SK-N-SH (cell line): Measurements from ENCODE around the gene ACAP2. TPM values are rescaled to one million over a fixed set of nuclear protein-coding genes. Genes with fewer than 3 reads are reported as not detected.

Experiments used
- CTCF ChIA-PET: fragments of 300-600, 350-600 bp; formaldehyde crosslinking; extraction: SDS; loops from one replicate; lab custom pipeline; 2021; lab: Yijun Ruan, JAX
- POLR2A ChIA-PET: fragments of 350-600 bp; sonication (Branson Sonifier 250); formaldehyde crosslinking; extraction: SDS; loops from one replicate; lab custom pipeline; 2020; ENCODE audit warnings: antibody characterized with exemption, inconsistent platforms; lab: Yijun Ruan, JAX
- DNase-seq: peaks from one replicate; pipeline ENCODE4 v3.0.0; 2012
- H2AFZ ChIP-seq: fragments of 200-600 bp; sonication (generic); 2 replicates; pipeline ENCODE4 v1.8.1; 2016; ENCODE audit warnings: antibody characterized with exemption, mild to moderate bottlenecking, low read depth
- H3F3A ChIP-seq: fragments of 200-600 bp; sonication (generic); replicated peaks from 2 replicates; pipeline ENCODE3; 2016; ENCODE audit warnings: antibody characterized with exemption, mild to moderate bottlenecking; ENCODE audit not compliant: insufficient read depth
- H3K27ac ChIP-seq, 2 experiments: fragments of 200-500 bp in 1 of 2; fragments of 200-600 bp in 1 of 2; sonication (Bioruptor generic) in 1 of 2; sonication (generic), shearing (Covaris generic) in 1 of 2; 2 replicates each; pipeline versions ENCODE4 v1.5.1 to v1.6.1; 2014 to 2016; ENCODE audit warnings: low read depth in 2 of 2, inconsistent platforms in 1 of 2, low read length in 1 of 2, mild to moderate bottlenecking in 1 of 2, mixed read lengths in 1 of 2
- H3K27me3 ChIP-seq: fragments of 200-600 bp; sonication (generic), shearing (Covaris generic); 2 replicates; pipeline ENCODE4 v1.6.1; 2016; ENCODE audit warnings: mixed run types; ENCODE audit not compliant: insufficient read depth
- H3K36me3 ChIP-seq, 2 experiments: fragments of 200-500 bp in 1 of 2; fragments of 200-600 bp in 1 of 2; sonication (Bioruptor generic) in 1 of 2; sonication (generic) in 1 of 2; replicated peaks in 1 of 2; 2 replicates each; pipeline versions ENCODE3 to v1.5.1; 2014 to 2016; ENCODE audit warnings: low read length in 1 of 2, mild to moderate bottlenecking in 1 of 2; ENCODE audit not compliant: insufficient read depth in 2 of 2, control insufficient read depth in 1 of 2
- H3K4me1 ChIP-seq, 2 experiments: fragments of 200-500 bp in 1 of 2; fragments of 200-600 bp in 1 of 2; sonication (Bioruptor generic) in 1 of 2; sonication (generic), shearing (Covaris generic) in 1 of 2; 2 replicates each; pipeline versions ENCODE4 v1.5.1 to v1.6.1; 2014 to 2016; ENCODE audit warnings: low read depth in 1 of 2, low read length in 1 of 2, mixed run types in 1 of 2; ENCODE audit not compliant: insufficient read depth in 2 of 2, control insufficient read depth in 1 of 2
- H3K4me2 ChIP-seq: fragments of 200-600 bp; sonication (generic), shearing (Covaris generic); 2 replicates; pipeline ENCODE4 v1.6.1; 2017; ENCODE audit warnings: mixed run types
- H3K4me3 ChIP-seq, 2 experiments: fragments of 200-500 bp in 1 of 2; fragments of 200-600 bp in 1 of 2; sonication (Bioruptor generic) in 1 of 2; sonication (generic), shearing (Covaris generic) in 1 of 2; 2 replicates each; pipeline versions ENCODE4 v1.5.1 to v1.8.1; 2014 to 2016; ENCODE audit warnings: low read depth in 2 of 2, inconsistent platforms in 1 of 2, low read length in 1 of 2, mild to moderate bottlenecking in 1 of 2, mixed read lengths in 1 of 2, moderate library complexity in 1 of 2
- H3K79me2 ChIP-seq: fragments of 200-600 bp; sonication (generic); 2 replicates; pipeline ENCODE4 v1.8.1; 2017; ENCODE audit warnings: mild to moderate bottlenecking; ENCODE audit not compliant: insufficient read depth
- H3K9ac ChIP-seq: fragments of 200-600 bp; sonication (generic); 2 replicates; pipeline ENCODE4 v1.6.1; 2017; ENCODE audit warnings: mixed run types
- H3K9me2 ChIP-seq: fragments of 200-600 bp; sonication (generic); 2 replicates; pipeline ENCODE4 v1.6.1; 2017; ENCODE audit warnings: mixed run types
- H3K9me3 ChIP-seq: fragments of 200-600 bp; sonication (generic); 2 replicates; pipeline ENCODE4 v1.6.1; 2017; ENCODE audit warnings: mixed run types, mild to moderate bottlenecking, moderate library complexity
- H4K20me1 ChIP-seq: fragments of 200-600 bp; sonication (generic); 2 replicates; pipeline ENCODE4 v1.6.1; 2017; ENCODE audit warnings: mild to moderate bottlenecking, mixed run types; ENCODE audit not compliant: insufficient read depth
- FOXJ3 ChIP-seq: sonication (generic); formaldehyde crosslinking; IDR thresholded peaks from 2 replicates; pipeline ENCODE4 v1.5.1; 2020; ENCODE audit warnings: mild to moderate bottlenecking, missing genetic modification reagents
- IRF3 ChIP-seq: fragments of 150-350 bp; IDR thresholded peaks from 2 replicates; pipeline ENCODE4 v1.6.1; 2016; ENCODE audit warnings: mild to moderate bottlenecking, low read depth, low read length
- MEF2A ChIP-seq: IDR thresholded peaks from 2 replicates; pipeline ENCODE4 v1.4.0; 2012; ENCODE audit warnings: low read depth, borderline replicate concordance
- MXI1 ChIP-seq: IDR thresholded peaks from 2 replicates; pipeline ENCODE4 v1.6.1; 2012; ENCODE audit warnings: mild to moderate bottlenecking, low read depth, low read length, improper control_type of control experiment
- RCOR1 ChIP-seq: fragments of 150-350 bp; IDR thresholded peaks from 2 replicates; pipeline ENCODE4 v1.6.1; 2017; ENCODE audit warnings: antibody characterized with exemption, low read length
- REST ChIP-seq: IDR thresholded peaks from 2 replicates; pipeline ENCODE4 v1.6.1; 2012; ENCODE audit warnings: mild to moderate bottlenecking, low read depth, low read length, moderate library complexity
- RFX5 ChIP-seq: IDR thresholded peaks from 2 replicates; pipeline ENCODE4 v1.6.1; 2012; ENCODE audit warnings: mild to moderate bottlenecking, improper control_type of control experiment, low read length
- RXRA ChIP-seq: IDR thresholded peaks from 2 replicates; pipeline ENCODE4 v1.4.0; 2012; ENCODE audit warnings: low read depth, mild to moderate bottlenecking, borderline replicate concordance
- SMC3 ChIP-seq: IDR thresholded peaks from 2 replicates; pipeline ENCODE4 v1.6.1; 2012; ENCODE audit warnings: low read depth, low read length, improper control_type of control experiment
- whole genome bisulfite sequencing: methylation state at CpG from one replicate; pipeline ENCODE4 v1.1.6; 2017; ENCODE audit warnings: low lambda C conversion rate; 5-methylcytosine and 5-hydroxymethylcytosine counted together
- polyA plus RNA-seq, 3 experiments: library from polyadenylated mRNA; depleted of rRNA; stranded (reverse); fragments of >200 nt; gene quantifications; 2 replicates each; pipeline ENCODE4 v1.2.3, GENCODE V29; 2012
- TF ChIP-seq, protein P1 (sequence below): IDR thresholded peaks from 2 replicates; pipeline ENCODE4 v1.4.0; 2012; ENCODE audit warnings: low read depth, borderline replicate concordance
- TF ChIP-seq, protein P2 (sequence below): fragments of 150-350 bp; IDR thresholded peaks from 2 replicates; pipeline ENCODE4 v1.6.1; 2017; ENCODE audit warnings: antibody characterized with exemption, low read length, low read depth, borderline replicate concordance

ACAP2 gene
- polyA plus RNA-seq, 1 of the 3 experiments (the other 2 are of a cell fraction): 6.8 TPM

DNA sequence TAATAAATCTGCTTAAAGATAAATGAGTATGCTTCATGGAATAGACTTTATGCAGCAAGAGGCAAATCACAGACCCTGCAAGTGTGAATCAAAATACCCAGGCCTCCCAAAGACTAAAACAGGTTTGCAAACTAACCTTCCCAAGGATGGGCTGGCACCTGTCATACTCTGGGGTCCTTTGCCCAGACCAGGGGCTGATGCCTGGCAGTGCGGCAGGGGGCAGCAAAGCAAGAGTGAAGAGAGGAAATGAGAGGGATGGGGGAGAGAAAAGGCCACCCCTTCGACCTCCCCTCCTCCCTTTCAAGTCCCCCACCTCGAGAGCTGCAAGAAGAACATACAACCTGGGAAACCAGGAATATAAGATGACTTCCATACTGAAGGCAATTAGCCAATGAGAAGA, 203.7 kb downstream of the ACAP2 start:
- Histone ChIP-seq H3K9me3 (no peaks in the 10 kb centered on the region), H3K36me3 (no peaks in the 10 kb centered on the region), H3F3A (no peaks in the 10 kb centered on the region), H4K20me1 (no peaks in the 10 kb centered on the region), H3K9me2 (no peaks in the 10 kb centered on the region), H3K79me2 (peaks cover 28% of the 10 kb centered on the region; the same call in 1 of the 2 replicates), H3K4me2 (no peak overlapping the region), H3K27me3 (no peaks in the 10 kb centered on the region), H3K27ac (no peak overlapping the region), H2AFZ (no peak overlapping the region), H3K9ac (no peak overlapping the region), H3K4me1 (peaks cover 0 to 41% of the 10 kb centered on the region in 2 experiments; a peak in 2 of 4 replicates), H3K4me3 (no peak overlapping the region)
- no peak for DNase-seq
- ChIA-PET CTCF (interaction anchor here (1.3 to 3.6 kb wide), 2 partner anchors 11 to 568 kb away, joined by 3 to 16 read pairs; no protein-coding TSS in a partner anchor), POLR2A (no interaction called here)
- WGBS: 90% methylated on average over 3 of the region's 3 CpGs
- TF ChIP-seq MXI1: no peak

DNA sequence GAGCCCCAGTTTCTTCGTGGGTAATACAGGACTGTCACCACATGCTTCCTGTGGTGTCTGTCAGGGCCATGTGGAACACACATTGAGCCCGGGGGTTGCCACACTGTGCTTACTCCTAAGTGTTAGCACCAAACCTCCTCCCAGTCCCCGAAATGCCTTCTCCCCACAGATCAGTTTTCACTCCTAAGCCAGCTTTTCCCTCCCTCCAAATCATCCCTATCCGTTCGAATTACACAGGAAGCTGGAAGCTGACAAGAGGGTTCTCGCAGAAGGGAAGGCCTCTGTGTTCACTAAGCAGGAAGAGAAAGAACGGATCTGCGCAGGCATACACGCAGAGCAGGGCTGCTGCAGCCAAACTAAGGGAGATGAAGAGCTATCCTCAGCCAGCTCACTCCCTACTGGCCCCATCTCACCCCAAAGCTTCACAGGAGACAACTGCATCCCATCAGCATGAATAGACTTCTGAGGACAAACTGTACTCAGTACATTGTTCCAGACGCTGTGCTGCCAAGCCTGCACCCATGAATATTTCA, 204.2 kb downstream of the ACAP2 start:
- CTCF ChIA-PET: interaction anchor here (1.3 to 3.6 kb wide), 2 partner anchors 11 to 567 kb away, joined by 3 to 16 read pairs; no protein-coding TSS in a partner anchor
- Histone ChIP-seq H3K9me2 (no peaks in the 10 kb centered on the region), H3F3A (no peaks in the 10 kb centered on the region), H2AFZ (no peak overlapping the region), H4K20me1 (no peaks in the 10 kb centered on the region), H3K4me2 (no peak overlapping the region), H3K9me3 (no peaks in the 10 kb centered on the region), H3K79me2 (peaks cover 27% of the 10 kb centered on the region; the same call in 1 of the 2 replicates), H3K27ac (peak overlapping the region in 1 of 2 experiments; percentile 12; a peak in 1 of 4 replicates), H3K4me3 (no peak overlapping the region), H3K27me3 (no peaks in the 10 kb centered on the region), H3K36me3 (no peaks in the 10 kb centered on the region), H3K9ac (no peak overlapping the region), H3K4me1 (peaks cover 0 to 36% of the 10 kb centered on the region in 2 experiments; a peak in 2 of 4 replicates)
- 90% methylated on average over 10 of the region's 10 CpGs for WGBS
- DNase-seq: no peak
- TF ChIP-seq MXI1 (peak; percentile 80; the same call in 1 of the 2 replicates), RCOR1 (no peak)
- POLR2A ChIA-PET: no interaction called here

DNA sequence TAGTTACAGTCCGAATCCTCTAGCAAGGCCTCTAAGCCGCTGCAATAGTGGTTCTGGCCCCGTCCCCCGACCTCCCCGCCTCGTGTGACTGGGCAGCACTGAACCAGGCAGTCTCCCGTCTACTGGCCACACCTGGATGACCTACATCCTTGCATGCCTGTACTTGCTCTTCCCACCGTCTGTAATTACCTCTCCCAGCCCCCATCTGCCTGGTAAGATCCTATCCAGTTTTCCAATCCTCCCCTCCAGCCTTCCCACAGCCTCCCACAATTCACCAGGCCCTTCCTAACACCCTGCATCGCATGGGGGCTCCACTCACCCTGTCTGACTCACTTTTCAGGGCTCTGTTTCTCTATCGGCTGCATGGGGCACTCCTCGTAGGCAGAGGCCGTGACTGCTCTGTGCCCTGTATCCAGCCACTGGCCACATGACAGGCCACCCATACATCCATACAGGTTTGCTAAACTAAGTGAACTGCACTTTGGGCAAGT, 204.7 kb downstream of the ACAP2 start:
- Histone ChIP-seq H3K4me2 (no peak overlapping the region), H3K9me3 (no peaks in the 10 kb centered on the region), H4K20me1 (no peaks in the 10 kb centered on the region), H3K9me2 (no peaks in the 10 kb centered on the region), H3K36me3 (no peaks in the 10 kb centered on the region), H3K9ac (no peak overlapping the region), H3K4me3 (no peak overlapping the region), H3K4me1 (peaks cover 0 to 34% of the 10 kb centered on the region in 2 experiments; a peak in 1 of 4 replicates), H3K27me3 (no peaks in the 10 kb centered on the region), H3K79me2 (peaks cover 24% of the 10 kb centered on the region; the same call in 1 of the 2 replicates), H2AFZ (no peak overlapping the region), H3F3A (no peaks in the 10 kb centered on the region), H3K27ac (no peak overlapping the region)
- 87% methylated on average over 12 of the region's 12 CpGs for WGBS
- POLR2A ChIA-PET: no interaction called here
- CTCF ChIA-PET: interaction anchor here (1.3 to 3.6 kb wide), 2 partner anchors 10 to 567 kb away, joined by 3 to 16 read pairs; no protein-coding TSS in a partner anchor
- DNase-seq: no peak
- TF ChIP-seq MEF2A: no peak
- TF ChIP-seq RXRA: no peak
- TF ChIP-seq SMC3: no peak
- TF ChIP-seq RFX5: no peak
- TF ChIP-seq, protein P1, sequence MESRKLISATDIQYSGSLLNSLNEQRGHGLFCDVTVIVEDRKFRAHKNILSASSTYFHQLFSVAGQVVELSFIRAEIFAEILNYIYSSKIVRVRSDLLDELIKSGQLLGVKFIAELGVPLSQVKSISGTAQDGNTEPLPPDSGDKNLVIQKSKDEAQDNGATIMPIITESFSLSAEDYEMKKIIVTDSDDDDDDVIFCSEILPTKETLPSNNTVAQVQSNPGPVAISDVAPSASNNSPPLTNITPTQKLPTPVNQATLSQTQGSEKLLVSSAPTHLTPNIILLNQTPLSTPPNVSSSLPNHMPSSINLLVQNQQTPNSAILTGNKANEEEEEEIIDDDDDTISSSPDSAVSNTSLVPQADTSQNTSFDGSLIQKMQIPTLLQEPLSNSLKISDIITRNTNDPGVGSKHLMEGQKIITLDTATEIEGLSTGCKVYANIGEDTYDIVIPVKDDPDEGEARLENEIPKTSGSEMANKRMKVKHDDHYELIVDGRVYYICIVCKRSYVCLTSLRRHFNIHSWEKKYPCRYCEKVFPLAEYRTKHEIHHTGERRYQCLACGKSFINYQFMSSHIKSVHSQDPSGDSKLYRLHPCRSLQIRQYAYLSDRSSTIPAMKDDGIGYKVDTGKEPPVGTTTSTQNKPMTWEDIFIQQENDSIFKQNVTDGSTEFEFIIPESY: no peak
- TF ChIP-seq, protein P2, sequence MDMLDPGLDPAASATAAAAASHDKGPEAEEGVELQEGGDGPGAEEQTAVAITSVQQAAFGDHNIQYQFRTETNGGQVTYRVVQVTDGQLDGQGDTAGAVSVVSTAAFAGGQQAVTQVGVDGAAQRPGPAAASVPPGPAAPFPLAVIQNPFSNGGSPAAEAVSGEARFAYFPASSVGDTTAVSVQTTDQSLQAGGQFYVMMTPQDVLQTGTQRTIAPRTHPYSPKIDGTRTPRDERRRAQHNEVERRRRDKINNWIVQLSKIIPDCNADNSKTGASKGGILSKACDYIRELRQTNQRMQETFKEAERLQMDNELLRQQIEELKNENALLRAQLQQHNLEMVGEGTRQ: no peak
- no peak for TF ChIP-seq REST
- TF ChIP-seq IRF3: no peak
- TF ChIP-seq FOXJ3 (CRISPR knock-in tag): no peak
- TF ChIP-seq RCOR1: no peak
